Tibial nerve (tissue), 4 donors: ENCODE results near the gene DMBX1.

Experiments
- EP300 ChIP-seq, 2 donors: sonication (generic); formaldehyde crosslinking; IDR thresholded peaks; one replicate each; pipeline ENCODE4 v1.6.1; 2017; ENCODE audit warnings: antibody characterized with exemption in 2 of 2, mild to moderate bottlenecking in 1 of 2
- POLR2A ChIP-seq, 2 donors: fragments of 450-650 bp; IDR thresholded peaks; one replicate each; pipeline ENCODE4 v1.6.1; 2017; ENCODE audit warnings: antibody characterized with exemption in 2 of 2, mild to moderate bottlenecking in 2 of 2, moderate library complexity in 2 of 2
- TF ChIP-seq, protein P1 (sequence below), 5 experiments: fragments of 200-600 bp in 3 of 5; fragments of 450-650 bp in 2 of 5; sonication (generic) in 3 of 5; IDR thresholded peaks; one replicate each; pipeline ENCODE4 v1.5.1; 2016 to 2019; ENCODE audit warnings: antibody characterized with exemption in 5 of 5, mild to moderate bottlenecking in 3 of 5, moderate library complexity in 2 of 5

DNA sequence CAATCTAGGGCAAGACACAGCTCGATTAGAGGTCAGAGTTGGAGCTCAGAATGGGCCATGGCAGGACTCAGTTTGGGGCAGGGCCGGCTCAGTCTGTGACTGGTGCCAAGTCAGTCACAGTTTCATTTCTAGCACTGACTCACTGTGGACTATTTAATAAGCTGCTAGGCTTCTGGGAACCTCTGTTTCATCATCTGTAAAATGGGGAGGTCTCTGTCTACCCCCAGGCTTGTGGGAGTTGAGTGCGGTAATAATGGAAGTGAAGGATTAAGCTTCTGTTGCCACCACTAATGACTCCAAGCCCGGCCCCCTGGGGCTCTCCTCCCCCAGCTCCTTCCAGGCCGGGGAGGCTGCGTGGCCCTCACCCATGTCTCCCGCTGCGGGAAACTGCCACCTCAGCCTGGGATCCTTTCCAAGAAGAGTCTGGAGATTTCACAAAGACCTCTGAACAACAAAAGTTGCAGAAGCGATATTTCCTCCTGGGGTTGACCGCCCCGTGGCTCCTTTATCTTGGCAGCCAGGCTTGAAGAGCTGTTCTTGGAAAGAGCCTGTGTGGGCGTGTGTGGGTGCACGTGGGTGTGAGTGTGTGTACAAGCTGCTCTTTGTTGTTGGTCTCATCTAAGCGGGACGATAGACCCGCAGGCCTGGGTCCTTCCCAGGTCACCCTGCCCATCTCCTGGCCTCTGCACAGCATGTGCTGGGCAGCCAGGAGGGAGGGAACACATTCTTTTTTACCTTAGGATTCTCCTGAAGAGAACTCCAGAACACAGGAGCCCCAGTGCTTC lies 32.7 kb downstream of the DMBX1 start:
- TF ChIP-seq, protein P1, sequence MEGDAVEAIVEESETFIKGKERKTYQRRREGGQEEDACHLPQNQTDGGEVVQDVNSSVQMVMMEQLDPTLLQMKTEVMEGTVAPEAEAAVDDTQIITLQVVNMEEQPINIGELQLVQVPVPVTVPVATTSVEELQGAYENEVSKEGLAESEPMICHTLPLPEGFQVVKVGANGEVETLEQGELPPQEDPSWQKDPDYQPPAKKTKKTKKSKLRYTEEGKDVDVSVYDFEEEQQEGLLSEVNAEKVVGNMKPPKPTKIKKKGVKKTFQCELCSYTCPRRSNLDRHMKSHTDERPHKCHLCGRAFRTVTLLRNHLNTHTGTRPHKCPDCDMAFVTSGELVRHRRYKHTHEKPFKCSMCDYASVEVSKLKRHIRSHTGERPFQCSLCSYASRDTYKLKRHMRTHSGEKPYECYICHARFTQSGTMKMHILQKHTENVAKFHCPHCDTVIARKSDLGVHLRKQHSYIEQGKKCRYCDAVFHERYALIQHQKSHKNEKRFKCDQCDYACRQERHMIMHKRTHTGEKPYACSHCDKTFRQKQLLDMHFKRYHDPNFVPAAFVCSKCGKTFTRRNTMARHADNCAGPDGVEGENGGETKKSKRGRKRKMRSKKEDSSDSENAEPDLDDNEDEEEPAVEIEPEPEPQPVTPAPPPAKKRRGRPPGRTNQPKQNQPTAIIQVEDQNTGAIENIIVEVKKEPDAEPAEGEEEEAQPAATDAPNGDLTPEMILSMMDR (IDR thresholded peaks at IDR 0.05): no peak
- TF ChIP-seq POLR2A (IDR thresholded peaks at IDR 0.05) (no peak), EP300 (IDR thresholded peaks at IDR 0.05) (peak in 1 of 2 donors; percentile 31)
